ENCODE data around the gene AMELX.

The AMELX gene

GRCh38 chrX:11311706-11312105 is 18.5 kb downstream of the AMELX start:
- DNase-seq, result no peak

- no peak for DNase-seq
These were observed 26.8 kb downstream of the AMELX start for GRCh38 chrX:11319806-11320520.

DNA sequence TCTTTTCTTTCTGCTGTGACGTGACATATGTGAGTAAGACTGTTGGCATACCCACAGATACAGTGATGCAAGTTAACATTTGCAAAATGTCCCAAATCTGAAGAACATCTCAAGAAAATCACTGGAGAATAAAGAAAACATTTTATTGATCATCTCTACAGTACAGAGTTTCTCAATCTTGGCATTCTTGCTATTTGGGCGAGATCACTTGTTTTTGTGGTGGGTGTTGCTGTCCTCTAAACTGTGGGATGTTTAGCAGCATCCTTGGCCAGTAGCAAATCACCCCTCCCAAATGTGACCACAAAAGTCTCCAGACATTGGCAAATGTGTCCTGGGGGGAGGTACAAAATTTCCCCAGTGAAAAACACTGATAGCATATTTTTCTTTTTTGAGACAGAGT is 28.8 kb downstream of the AMELX start:
- no peak for DNase-seq

DNA sequence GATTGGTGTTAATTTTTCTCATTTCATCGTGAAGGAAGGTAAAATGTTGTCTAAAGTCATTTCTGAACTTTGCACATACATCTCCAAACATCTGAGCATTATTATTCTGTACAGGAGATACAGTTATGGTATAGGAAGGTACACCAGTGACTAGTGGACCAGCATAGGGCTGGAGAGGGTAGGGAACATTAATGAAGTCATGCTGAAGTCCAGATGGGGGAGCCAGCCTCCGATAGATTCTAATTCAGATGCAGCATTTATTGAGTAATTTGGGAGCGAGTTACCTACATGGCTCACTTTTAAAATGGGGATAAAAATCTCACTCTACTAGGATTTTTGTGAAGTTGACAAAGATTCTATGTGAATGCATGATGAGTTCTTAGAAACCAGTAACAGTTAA is 34.9 kb downstream of the AMELX start:
- DNase-seq, result no peak

DNA sequence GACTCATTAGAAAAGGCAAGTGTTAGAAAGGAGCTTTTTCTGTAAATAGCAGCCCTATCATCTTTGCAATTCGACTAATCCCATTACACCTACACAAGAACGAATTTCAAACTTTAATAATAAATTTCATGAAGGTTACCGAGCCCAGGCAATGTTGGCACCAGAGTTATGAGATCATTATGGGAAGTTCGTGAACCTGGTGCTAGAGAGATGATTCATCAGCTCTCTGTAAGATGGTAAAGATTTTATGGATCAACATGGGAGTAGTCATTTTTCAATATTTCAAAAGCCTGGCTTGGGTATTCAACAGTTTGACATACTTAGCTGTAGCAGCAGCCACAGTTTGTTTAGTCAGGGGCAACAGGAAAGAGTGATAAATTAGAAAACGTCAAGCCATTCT is 35.8 kb downstream of the AMELX start:
- no peak for DNase-seq

DNA sequence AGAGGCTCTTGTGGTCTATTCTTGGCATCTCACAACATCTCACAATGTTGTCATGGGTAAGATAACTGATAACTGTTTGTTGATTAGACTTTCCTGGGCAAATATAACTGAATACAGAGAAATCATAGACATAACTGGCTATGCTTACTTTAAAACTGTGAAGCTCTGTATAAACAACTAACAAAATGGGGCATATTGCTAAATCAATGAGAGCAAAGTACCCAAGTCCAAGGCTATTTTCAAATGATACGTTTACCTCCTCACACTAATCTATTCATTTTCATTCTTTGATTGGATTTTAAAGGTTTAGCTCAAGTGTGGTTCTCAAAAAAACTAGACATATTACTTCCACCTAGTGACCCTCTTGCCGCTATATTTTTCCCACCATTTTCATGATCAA is 38.6 kb downstream of the AMELX start:
- DNase-seq, result no peak

DNA sequence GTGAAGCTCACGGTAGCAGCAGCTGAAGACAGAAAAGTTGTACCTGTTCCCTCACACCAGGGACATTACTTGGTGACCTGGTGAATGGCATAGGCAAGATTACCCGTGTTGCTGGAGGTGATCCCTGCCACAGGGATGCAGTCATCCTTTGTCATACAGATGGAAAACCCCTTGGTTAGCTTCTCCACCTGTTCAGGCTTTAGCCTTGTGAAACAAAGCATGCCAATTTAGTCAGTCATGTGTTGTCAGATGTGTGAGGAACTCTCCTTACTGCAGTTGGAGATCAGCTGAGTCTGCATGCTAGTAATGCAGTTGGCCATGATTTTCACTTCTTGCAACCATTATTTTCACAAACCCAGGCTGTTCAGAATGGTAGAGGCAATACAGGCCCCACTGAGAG is 41.0 kb downstream of the AMELX start:
- no peak for DNase-seq

GRCh38 chrX:11336201-11336600 is 43.0 kb downstream of the AMELX start:
- DNase-seq, result no peak

- no peak for DNase-seq
These were observed 44.2 kb downstream of the AMELX start for GRCh38 chrX:11337292-11338009.

GRCh38 chrX:11341274-11342201 is 48.3 kb downstream of the AMELX start:
- DNase-seq, result no peak

DNA sequence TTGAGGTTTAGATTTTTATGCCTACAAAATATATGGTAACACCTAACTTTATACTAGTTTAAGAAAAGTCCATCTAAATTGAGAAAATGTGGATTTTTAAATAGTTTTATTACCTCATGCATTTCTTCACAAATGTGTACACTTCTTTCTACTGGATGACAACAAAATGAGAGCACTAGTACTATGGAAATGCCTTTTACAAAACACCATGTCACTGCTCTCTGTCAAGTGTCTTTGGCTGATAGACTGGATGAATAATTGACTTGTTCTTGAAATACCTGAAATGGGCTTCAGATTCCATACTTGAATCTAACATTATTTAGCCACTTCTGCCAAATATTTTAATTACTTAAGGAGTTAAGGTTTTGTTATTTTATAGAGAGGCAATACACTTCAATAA is 49.5 kb downstream of the AMELX start:
- DNase-seq, result no peak

GRCh38 chrX:11346121-11346682 is 53.0 kb downstream of the AMELX start:
- no peak for DNase-seq

DNA sequence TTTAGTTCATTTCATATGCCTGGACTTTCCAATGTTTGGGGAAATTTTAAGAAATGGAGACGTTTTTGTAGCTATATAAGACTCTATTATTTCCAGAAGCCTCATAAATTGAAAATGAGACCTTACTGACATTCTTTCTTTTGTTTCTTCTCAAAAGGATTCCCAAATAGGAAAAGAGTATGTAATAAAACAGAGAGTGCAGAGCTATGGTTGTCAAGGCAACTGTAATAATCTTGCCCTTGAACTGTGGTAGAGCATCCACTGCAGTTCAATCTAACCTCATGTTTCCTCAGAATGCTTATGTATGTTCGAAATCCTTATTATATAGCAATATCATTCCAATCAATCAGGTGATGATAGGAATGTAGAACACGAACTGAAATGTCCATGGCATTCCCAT is 54.1 kb downstream of the AMELX start:
- no peak for DNase-seq

- DNase-seq, result no peak
These were observed 55.8 kb downstream of the AMELX start for GRCh38 chrX:11349020-11349419.

GRCh38 chrX:11349661-11350337 is 56.6 kb downstream of the AMELX start:
- no peak for DNase-seq
